OCI-LY3 (cell line): Measurements from ENCODE around the gene MTMR2.

Source experiments
- H2AFZ ChIP-seq: fragments of 200-600, 300-600 bp; shearing (Covaris generic); 2 replicates; pipeline ENCODE4 v1.6.0; 2014; ENCODE audit warnings: antibody characterized with exemption, low read depth, low read length
- H3K27ac ChIP-seq: fragments of 200-600, 300-600 bp; sonication (generic); 2 replicates; pipeline ENCODE4 v1.5.1; 2014; ENCODE audit warnings: mild to moderate bottlenecking, low read length, moderate library complexity, mixed read lengths
- H3K27me3 ChIP-seq: fragments of 200-600, 300-600 bp; sonication (generic); 2 replicates; pipeline ENCODE4 v1.6.1; 2014; ENCODE audit warnings: low read depth, low read length, mixed read lengths
- H3K36me3 ChIP-seq: fragments of 200-600, 300-600 bp; sonication (generic); replicated peaks from 2 replicates; pipeline ENCODE3; 2014; ENCODE audit warnings: low read depth, low read length, mixed read lengths
- H3K4me1 ChIP-seq: fragments of 300-600, 200-600 bp; sonication (generic); 2 replicates; pipeline ENCODE4 v1.6.1; 2014; ENCODE audit warnings: low read length, mixed read lengths
- H3K4me2 ChIP-seq: fragments of 200-600, 300-600 bp; sonication (generic); 2 replicates; pipeline ENCODE4 v1.6.1; 2014; ENCODE audit warnings: low read length, mixed read lengths
- H3K4me3 ChIP-seq: fragments of 300-600, 200-600 bp; sonication (generic); 2 replicates; pipeline ENCODE4 v1.5.1; 2014; ENCODE audit warnings: antibody characterized with exemption, mild to moderate bottlenecking, low read length, moderate library complexity
- H3K79me2 ChIP-seq: fragments of 300-600, 200-600 bp; shearing (Covaris generic); 2 replicates; pipeline ENCODE4 v1.6.1; 2014; ENCODE audit warnings: mild to moderate bottlenecking, low read length, mixed read lengths
- H3K9ac ChIP-seq: fragments of 300-600, 200-600 bp; shearing (Covaris generic); 2 replicates; pipeline ENCODE4 v1.6.0; 2014; ENCODE audit warnings: mild to moderate bottlenecking, low read length, moderate library complexity
- H3K9me3 ChIP-seq: fragments of 200-600, 300-600 bp; shearing (Covaris generic); 2 replicates; pipeline ENCODE4 v1.6.1; 2014; ENCODE audit warnings: low read length, mixed read lengths; ENCODE audit not compliant: insufficient read depth
- H4K20me1 ChIP-seq: fragments of 200-600, 300-600 bp; sonication (generic); 2 replicates; pipeline ENCODE4 v1.6.1; 2016; ENCODE audit warnings: low read length, mixed read lengths; ENCODE audit not compliant: insufficient read depth
- CTCF ChIP-seq: fragments of 200-600, 300-600 bp; sonication (generic); IDR thresholded peaks from 2 replicates; pipeline ENCODE4 v1.5.1; 2014; ENCODE audit warnings: antibody characterized with exemption, low read length, low read depth
- EZH2phosphoT487 ChIP-seq: fragments of 200-600 bp; shearing (Covaris generic); IDR thresholded peaks from 2 replicates; pipeline ENCODE4 v1.6.1; 2018; ENCODE audit warnings: antibody characterized with exemption, mixed run types, low read depth

The MTMR2 gene

GRCh38 chr11:95835351-95835750 lies 88.6 kb downstream of the MTMR2 start:
- no peaks in the 10 kb centered on the region for H3K79me2 ChIP-seq
- no peak overlapping the region for H3K4me2 ChIP-seq
- TF ChIP-seq CTCF (no peak), EZH2phosphoT487 (no peak)
- H3K27ac ChIP-seq: no peak overlapping the region
- no peak overlapping the region for H3K4me3 ChIP-seq
- no peaks in the 10 kb centered on the region for H3K27me3 ChIP-seq
- H2AFZ ChIP-seq: no peak overlapping the region
- H3K9me3 ChIP-seq: no peaks in the 10 kb centered on the region
- no peaks in the 10 kb centered on the region for H4K20me1 ChIP-seq
- peaks cover 52% of the 10 kb centered on the region for H3K36me3 ChIP-seq
- H3K9ac ChIP-seq: no peak overlapping the region
- H3K4me1 ChIP-seq: peaks cover 20% of the 10 kb centered on the region

- no peak overlapping the region for H3K4me3 ChIP-seq
- no peaks in the 10 kb centered on the region for H3K9me3 ChIP-seq
- TF ChIP-seq EZH2phosphoT487 (no peak), CTCF (no peak)
- H3K4me1 ChIP-seq: peaks cover 20% of the 10 kb centered on the region
- H3K27ac ChIP-seq: no peak overlapping the region
- no peak overlapping the region for H3K9ac ChIP-seq
- H3K36me3 ChIP-seq: peaks cover 59% of the 10 kb centered on the region
- H4K20me1 ChIP-seq: no peaks in the 10 kb centered on the region
- H2AFZ ChIP-seq: no peak overlapping the region
- H3K4me2 ChIP-seq: no peak overlapping the region
- H3K27me3 ChIP-seq: no peaks in the 10 kb centered on the region
- no peaks in the 10 kb centered on the region for H3K79me2 ChIP-seq
Observed at GRCh38 chr11:95833378-95833777, 90.5 kb downstream of the MTMR2 start.

GRCh38 chr11:95832763-95833162 lies 91.1 kb downstream of the MTMR2 start:
- TF ChIP-seq EZH2phosphoT487 (no peak), CTCF (no peak)
- Histone ChIP-seq H3K4me1 (peaks cover 20% of the 10 kb centered on the region), H3K4me2 (no peak overlapping the region), H3K79me2 (no peaks in the 10 kb centered on the region), H2AFZ (no peak overlapping the region), H3K9ac (no peak overlapping the region), H3K36me3 (peaks cover 53% of the 10 kb centered on the region), H3K27me3 (no peaks in the 10 kb centered on the region), H3K4me3 (no peak overlapping the region), H4K20me1 (no peaks in the 10 kb centered on the region), H3K9me3 (no peaks in the 10 kb centered on the region), H3K27ac (peak overlapping the region; percentile 8; the same call in 1 of the 2 replicates)

GRCh38 chr11:95831198-95831883 lies 92.6 kb downstream of the MTMR2 start:
- H3K4me3 ChIP-seq: no peak overlapping the region
- no peaks in the 10 kb centered on the region for H3K9me3 ChIP-seq
- H4K20me1 ChIP-seq: no peaks in the 10 kb centered on the region
- H3K36me3 ChIP-seq: peaks cover 46% of the 10 kb centered on the region
- no peaks in the 10 kb centered on the region for H3K79me2 ChIP-seq
- H3K27ac ChIP-seq: no peak overlapping the region
- no peak overlapping the region for H3K9ac ChIP-seq
- H3K4me1 ChIP-seq: peaks cover 20% of the 10 kb centered on the region
- no peak overlapping the region for H2AFZ ChIP-seq
- H3K4me2 ChIP-seq: no peak overlapping the region
- no peak for TF ChIP-seq EZH2phosphoT487
- no peak for TF ChIP-seq CTCF
- no peaks in the 10 kb centered on the region for H3K27me3 ChIP-seq
